Measurements from ENCODE around the gene VASP. TPM values are rescaled to one million over a fixed set of nuclear protein-coding genes. Genes with fewer than 3 reads are reported as not detected.

VASP gene
- total RNA-seq, 1 donor: 71.3 TPM

GRCh38 chr19:45517238-45517637, 10.0 kb downstream of the VASP start:
- DNase-seq (ENCODE audit: insufficient read length, low spot score, missing footprints): no peak
- Histone ChIP-seq H4K20me1 (ENCODE audit: insufficient read depth, low read length) (peaks cover 59% of the 10 kb centered on the region), H3K36me3 (ENCODE audit: insufficient read depth, low read length) (peaks cover 31% of the 10 kb centered on the region), H3K4me1 (ENCODE audit: insufficient read depth, low read length) (no peaks in the 10 kb centered on the region), H3K4me2 (ENCODE audit: insufficient read depth, low read length) (no peak overlapping the region), H3K79me2 (ENCODE audit: insufficient read depth, low read length) (peaks cover 73% of the 10 kb centered on the region), H3K27ac (ENCODE audit: low read depth, low read length) (no peak overlapping the region), H3K4me3 (ENCODE audit: insufficient read depth, low read length) (no peak overlapping the region), H3K9me3 (ENCODE audit: low read depth, low read length) (no peaks in the 10 kb centered on the region), H2AFZ (ENCODE audit: low read length) (no peak overlapping the region), H3K27me3 (ENCODE audit: insufficient read depth, low read length) (no peaks in the 10 kb centered on the region)
- no peak for TF ChIP-seq CTCF (IDR thresholded peaks at IDR 0.05; ENCODE audit: extremely low read depth, low read depth, low read length)

- Histone ChIP-seq H3K27me3 (ENCODE audit: insufficient read depth, low read length) (no peaks in the 10 kb centered on the region), H3K9me3 (ENCODE audit: low read depth, low read length) (no peaks in the 10 kb centered on the region), H3K27ac (ENCODE audit: low read depth, low read length) (no peak overlapping the region), H4K20me1 (ENCODE audit: insufficient read depth, low read length) (peaks cover 61% of the 10 kb centered on the region), H2AFZ (ENCODE audit: low read length) (no peak overlapping the region), H3K36me3 (ENCODE audit: insufficient read depth, low read length) (peaks cover 36% of the 10 kb centered on the region), H3K4me2 (ENCODE audit: insufficient read depth, low read length) (no peak overlapping the region), H3K79me2 (ENCODE audit: insufficient read depth, low read length) (peaks cover 67% of the 10 kb centered on the region), H3K4me3 (ENCODE audit: insufficient read depth, low read length) (no peak overlapping the region), H3K4me1 (ENCODE audit: insufficient read depth, low read length) (no peaks in the 10 kb centered on the region)
- DNase-seq (ENCODE audit: insufficient read length, low spot score, missing footprints): no peak
- TF ChIP-seq CTCF (IDR thresholded peaks at IDR 0.05; ENCODE audit: extremely low read depth, low read depth, low read length): no peak
Measured at GRCh38 chr19:45517641-45518468, 10.6 kb downstream of the VASP start.

GRCh38 chr19:45518469-45518826, 11.2 kb downstream of the VASP start:
- TF ChIP-seq CTCF (IDR thresholded peaks at IDR 0.05; ENCODE audit: extremely low read depth, low read depth, low read length): no peak
- Histone ChIP-seq H2AFZ (ENCODE audit: low read length) (no peak overlapping the region), H3K27ac (ENCODE audit: low read depth, low read length) (no peak overlapping the region), H3K36me3 (ENCODE audit: insufficient read depth, low read length) (peaks cover 39% of the 10 kb centered on the region), H3K9me3 (ENCODE audit: low read depth, low read length) (no peaks in the 10 kb centered on the region), H3K4me1 (ENCODE audit: insufficient read depth, low read length) (peaks cover 4% of the 10 kb centered on the region), H4K20me1 (ENCODE audit: insufficient read depth, low read length) (peaks cover 60% of the 10 kb centered on the region), H3K79me2 (ENCODE audit: insufficient read depth, low read length) (peaks cover 61% of the 10 kb centered on the region), H3K27me3 (ENCODE audit: insufficient read depth, low read length) (no peaks in the 10 kb centered on the region), H3K4me3 (ENCODE audit: insufficient read depth, low read length) (no peak overlapping the region), H3K4me2 (ENCODE audit: insufficient read depth, low read length) (no peak overlapping the region)
- DNase-seq (ENCODE audit: insufficient read length, low spot score, missing footprints): no peak

GRCh38 chr19:45522010-45522941, 15.0 kb downstream of the VASP start:
- no peak overlapping the region for H2AFZ ChIP-seq (ENCODE audit: low read length)
- DNase-seq (ENCODE audit: insufficient read length, low spot score, missing footprints): peak; percentile 65
- no peak for TF ChIP-seq CTCF (IDR thresholded peaks at IDR 0.05; ENCODE audit: extremely low read depth, low read depth, low read length)
- H3K79me2 ChIP-seq (ENCODE audit: insufficient read depth, low read length): peaks cover 31% of the 10 kb centered on the region
- peaks cover 78% of the 10 kb centered on the region for H3K36me3 ChIP-seq (ENCODE audit: insufficient read depth, low read length)
- no peak overlapping the region for H3K4me3 ChIP-seq (ENCODE audit: insufficient read depth, low read length)
- peaks cover 4% of the 10 kb centered on the region for H3K4me1 ChIP-seq (ENCODE audit: insufficient read depth, low read length)
- no peaks in the 10 kb centered on the region for H3K9me3 ChIP-seq (ENCODE audit: low read depth, low read length)
- H3K27ac ChIP-seq (ENCODE audit: low read depth, low read length): peak overlapping the region; percentile 11
- H4K20me1 ChIP-seq (ENCODE audit: insufficient read depth, low read length): peaks cover 44% of the 10 kb centered on the region
- H3K4me2 ChIP-seq (ENCODE audit: insufficient read depth, low read length): no peak overlapping the region
- no peaks in the 10 kb centered on the region for H3K27me3 ChIP-seq (ENCODE audit: insufficient read depth, low read length)
